ENCODE results near the gene GUCA2A.

The GUCA2A gene

DNA sequence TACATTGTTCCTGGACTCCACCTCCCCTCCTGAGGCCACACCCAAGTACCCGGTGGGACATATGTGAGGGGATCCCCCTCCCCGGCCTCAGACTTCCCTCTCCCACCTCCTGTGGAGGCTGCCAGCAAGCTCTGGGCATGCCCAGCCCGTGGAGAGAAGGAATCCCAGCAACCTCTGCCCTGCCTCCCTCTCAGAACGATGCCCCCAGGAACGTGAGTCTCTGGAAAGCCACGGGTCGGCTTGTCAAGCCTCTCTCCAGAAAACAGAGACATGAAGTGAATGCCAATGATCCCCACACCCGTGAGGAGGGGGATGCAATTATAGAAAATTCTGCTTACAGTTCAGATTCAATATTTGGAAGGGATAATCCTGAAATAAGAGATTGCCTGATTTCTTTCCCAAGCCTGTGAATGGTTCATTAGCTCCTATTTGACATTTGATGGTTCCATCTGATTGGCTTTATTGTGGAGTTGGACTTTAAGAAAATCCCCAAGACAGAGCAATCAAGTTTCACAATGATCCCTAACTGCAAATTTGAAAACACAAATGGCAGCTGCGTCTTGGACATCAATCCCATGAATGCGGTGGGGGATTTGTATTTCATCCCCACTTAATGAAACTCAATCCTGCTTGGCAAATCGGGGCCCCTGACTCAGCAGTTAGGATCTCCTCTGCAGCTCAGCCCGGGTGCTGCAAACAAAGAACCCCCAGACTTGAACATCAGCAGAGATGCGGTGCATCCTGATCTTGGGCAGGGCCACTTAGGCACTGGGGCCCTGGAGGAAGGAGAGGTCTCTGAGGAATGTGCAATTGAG, 20.4 kb downstream of the GUCA2A start:
- H3K27ac ChIP-seq = no peak overlapping the region
- ChIA-PET CTCF (interaction anchor here (0.6 kb wide), 2 partner anchors 194 to 421 kb away, joined by 3 to 5 read pairs; no protein-coding TSS in a partner anchor), POLR2A (ENCODE audit: low non-redundant PET) (no interaction called here)
- DNase-seq (ENCODE audit: low spot score) = no peak
- TF ChIP-seq, protein P1, sequence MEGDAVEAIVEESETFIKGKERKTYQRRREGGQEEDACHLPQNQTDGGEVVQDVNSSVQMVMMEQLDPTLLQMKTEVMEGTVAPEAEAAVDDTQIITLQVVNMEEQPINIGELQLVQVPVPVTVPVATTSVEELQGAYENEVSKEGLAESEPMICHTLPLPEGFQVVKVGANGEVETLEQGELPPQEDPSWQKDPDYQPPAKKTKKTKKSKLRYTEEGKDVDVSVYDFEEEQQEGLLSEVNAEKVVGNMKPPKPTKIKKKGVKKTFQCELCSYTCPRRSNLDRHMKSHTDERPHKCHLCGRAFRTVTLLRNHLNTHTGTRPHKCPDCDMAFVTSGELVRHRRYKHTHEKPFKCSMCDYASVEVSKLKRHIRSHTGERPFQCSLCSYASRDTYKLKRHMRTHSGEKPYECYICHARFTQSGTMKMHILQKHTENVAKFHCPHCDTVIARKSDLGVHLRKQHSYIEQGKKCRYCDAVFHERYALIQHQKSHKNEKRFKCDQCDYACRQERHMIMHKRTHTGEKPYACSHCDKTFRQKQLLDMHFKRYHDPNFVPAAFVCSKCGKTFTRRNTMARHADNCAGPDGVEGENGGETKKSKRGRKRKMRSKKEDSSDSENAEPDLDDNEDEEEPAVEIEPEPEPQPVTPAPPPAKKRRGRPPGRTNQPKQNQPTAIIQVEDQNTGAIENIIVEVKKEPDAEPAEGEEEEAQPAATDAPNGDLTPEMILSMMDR (conservative IDR thresholded peaks at IDR 0.05; ENCODE audit: low read depth) = no peak

DNA sequence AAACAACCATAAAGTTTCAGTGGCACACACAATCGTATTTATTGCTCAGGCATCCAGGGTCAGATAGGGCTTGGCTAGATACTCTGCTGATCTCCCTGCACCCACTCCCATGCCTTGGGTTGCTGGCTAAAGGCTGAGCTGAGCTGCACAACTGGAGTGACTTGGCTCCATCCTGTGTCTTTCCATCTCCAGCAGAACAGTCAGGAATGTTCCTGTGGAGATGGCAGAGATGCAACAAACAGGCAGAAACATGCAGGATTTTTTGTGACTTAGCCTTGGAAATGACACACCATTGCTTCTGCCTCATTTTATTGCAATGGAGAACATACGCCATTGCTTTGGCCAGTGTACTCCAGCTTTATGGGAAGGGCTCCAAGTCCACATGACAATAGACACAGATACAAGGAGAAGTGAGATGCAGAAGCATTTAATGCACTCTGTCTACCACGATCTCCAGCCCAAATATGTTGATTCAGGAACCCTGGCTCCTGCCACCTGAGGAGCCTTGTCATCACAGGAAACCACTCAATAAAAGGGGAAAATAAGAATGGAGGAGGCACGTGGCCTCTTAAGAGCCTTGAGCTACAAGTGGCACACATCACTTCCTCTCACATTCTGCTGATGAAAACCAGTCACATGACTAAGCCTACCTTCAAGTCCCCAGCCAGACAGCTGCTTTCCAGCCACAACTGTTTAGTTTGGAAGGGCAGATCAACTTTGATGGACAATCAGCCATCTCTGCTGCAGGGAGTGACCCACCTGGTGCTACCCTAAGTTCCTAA, 21.5 kb downstream of the GUCA2A start:
- POLR2A ChIA-PET (ENCODE audit: low non-redundant PET) = no interaction called here
- H3K27ac ChIP-seq = no peak overlapping the region
- TF ChIP-seq, protein P1 (conservative IDR thresholded peaks at IDR 0.05; ENCODE audit: low read depth) = no peak
- DNase-seq (ENCODE audit: low spot score) = no peak
- CTCF ChIA-PET = no interaction called here

DNA sequence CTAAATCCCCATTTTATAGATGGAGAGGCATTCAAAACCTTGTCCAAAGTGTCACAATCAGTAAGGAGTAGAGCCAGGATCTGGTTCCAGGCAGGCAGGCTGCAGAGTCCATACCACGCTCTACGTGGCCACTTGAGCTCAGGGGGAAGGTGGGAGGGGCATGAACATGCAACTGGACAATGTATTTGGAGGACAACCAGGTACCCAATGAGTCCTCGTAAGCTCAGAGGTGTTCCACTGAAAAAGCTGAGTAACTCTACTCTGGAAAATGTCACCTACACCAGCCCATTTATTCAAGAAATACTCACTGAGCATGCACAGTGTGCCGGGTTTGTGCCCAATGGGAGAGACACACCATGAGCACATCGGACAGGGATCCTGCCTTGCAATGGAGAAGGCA, 22.6 kb downstream of the GUCA2A start:
- no peak for DNase-seq (ENCODE audit: low spot score)
- TF ChIP-seq, protein P1 (conservative IDR thresholded peaks at IDR 0.05; ENCODE audit: low read depth) = no peak
- CTCF ChIA-PET = no interaction called here
- POLR2A ChIA-PET (ENCODE audit: low non-redundant PET) = no interaction called here
- H3K27ac ChIP-seq = no peak overlapping the region

GRCh38 chr1:42140191-42140590, 24.4 kb downstream of the GUCA2A start:
- CTCF ChIA-PET = interaction anchor here (0.7 kb wide), 2 partner anchors 22 to 460 kb away, joined by 3 read pairs; no protein-coding TSS in a partner anchor
- TF ChIP-seq, protein P1 (conservative IDR thresholded peaks at IDR 0.05; ENCODE audit: low read depth) = no peak

GRCh38 chr1:42139444-42139843, 25.1 kb downstream of the GUCA2A start:
- ChIA-PET POLR2A (ENCODE audit: low non-redundant PET) (no interaction called here), CTCF (no interaction called here)
- no peak for DNase-seq (ENCODE audit: low spot score)
- no peak overlapping the region for H3K27ac ChIP-seq
- TF ChIP-seq, protein P1 (conservative IDR thresholded peaks at IDR 0.05; ENCODE audit: low read depth) = no peak

More at GRCh38 chr1:42140191-42140590, 24.4 kb downstream of the GUCA2A start:
- no peak for DNase-seq (ENCODE audit: low spot score)
- POLR2A ChIA-PET (ENCODE audit: low non-redundant PET) = no interaction called here
- H3K27ac ChIP-seq = no peak overlapping the region

- ChIA-PET POLR2A (ENCODE audit: low non-redundant PET) (no interaction called here), CTCF (no interaction called here)
- TF ChIP-seq, protein P1 (conservative IDR thresholded peaks at IDR 0.05; ENCODE audit: low read depth) = no peak
- H3K27ac ChIP-seq = no peak overlapping the region
- DNase-seq (ENCODE audit: low spot score) = no peak
Observed at GRCh38 chr1:42138586-42138985, 26.0 kb downstream of the GUCA2A start.
